Measurements from ENCODE around the gene MGMT.

MGMT gene

GRCh38 chr10:129784291-129784690 is 317.2 kb downstream of the MGMT start:
- DNase-seq: no peak

- DNase-seq: peak; percentile 43
Observed at GRCh38 chr10:129784891-129785290, 317.9 kb downstream of the MGMT start.

GRCh38 chr10:129785536-129785981 is 318.5 kb downstream of the MGMT start:
- DNase-seq: peak; percentile 18

- no peak for DNase-seq
Observed at GRCh38 chr10:129786216-129786615, 319.2 kb downstream of the MGMT start.

GRCh38 chr10:129787557-129787956 is 320.5 kb downstream of the MGMT start:
- no peak for DNase-seq

GRCh38 chr10:129788215-129788614 is 321.2 kb downstream of the MGMT start:
- DNase-seq: no peak

- no peak for DNase-seq
Observed at GRCh38 chr10:129790715-129791446, 323.8 kb downstream of the MGMT start.

- no peak for DNase-seq
Observed at GRCh38 chr10:129792141-129792540, 325.1 kb downstream of the MGMT start.

- DNase-seq: no peak
Observed at GRCh38 chr10:129792864-129793263, 325.8 kb downstream of the MGMT start.

- DNase-seq: no peak
Observed at GRCh38 chr10:129793479-129793878, 326.4 kb downstream of the MGMT start.

GRCh38 chr10:129793996-129794395 is 327.0 kb downstream of the MGMT start:
- no peak for DNase-seq

- DNase-seq: peak; percentile 68
Observed at GRCh38 chr10:129796710-129797420, 329.8 kb downstream of the MGMT start.

- DNase-seq: no peak
Observed at GRCh38 chr10:129799942-129800341, 332.9 kb downstream of the MGMT start.

GRCh38 chr10:129800796-129801340 is 333.8 kb downstream of the MGMT start:
- no peak for DNase-seq

GRCh38 chr10:129807211-129807610 is 340.2 kb downstream of the MGMT start:
- DNase-seq: no peak

GRCh38 chr10:129808092-129808983 is 341.3 kb downstream of the MGMT start:
- DNase-seq: no peak

- no peak for DNase-seq
Observed at GRCh38 chr10:129809431-129809830, 342.4 kb downstream of the MGMT start.

GRCh38 chr10:129809841-129810240 is 342.8 kb downstream of the MGMT start:
- DNase-seq: no peak

GRCh38 chr10:129811208-129811607 is 344.2 kb downstream of the MGMT start:
- DNase-seq: no peak

- DNase-seq: no peak
Observed at GRCh38 chr10:129812398-129812797, 345.4 kb downstream of the MGMT start.

- DNase-seq: no peak
Observed at GRCh38 chr10:129814681-129815646, 347.9 kb downstream of the MGMT start.
